ENCODE data around the gene PPP1R26.

The PPP1R26 gene

GRCh38 chr9:135464181-135464580, 15.4 kb upstream of the PPP1R26 start:
- no peak for DNase-seq (ENCODE audit: low spot score)

GRCh38 chr9:135468854-135469521, 10.6 kb upstream of the PPP1R26 start:
- no peak for DNase-seq (ENCODE audit: low spot score)

- DNase-seq (ENCODE audit: low spot score), result no peak
These were observed 7.6 kb upstream of the PPP1R26 start for GRCh38 chr9:135471791-135472640.

- no peak for DNase-seq (ENCODE audit: low spot score)
These were observed 5.5 kb upstream of the PPP1R26 start for GRCh38 chr9:135473972-135474543.

- no peak for DNase-seq (ENCODE audit: low spot score)
These were observed 4.7 kb upstream of the PPP1R26 start for GRCh38 chr9:135474915-135475314.

- no peak for DNase-seq (ENCODE audit: low spot score)
These were observed 2.8 kb upstream of the PPP1R26 start for GRCh38 chr9:135476561-135477355.

GRCh38 chr9:135478191-135478590, 1.4 kb upstream of the PPP1R26 start:
- no peak for DNase-seq (ENCODE audit: low spot score)

- no peak for DNase-seq (ENCODE audit: low spot score)
These were observed 633 bp upstream of the PPP1R26 start for GRCh38 chr9:135478829-135479468.

GRCh38 chr9:135480071-135480939, 723 bp downstream of the PPP1R26 start:
- no peak for DNase-seq (ENCODE audit: low spot score)

GRCh38 chr9:135480940-135481310, 1.3 kb downstream of the PPP1R26 start:
- no peak for DNase-seq (ENCODE audit: low spot score)

- no peak for DNase-seq (ENCODE audit: low spot score)
These were observed 2.6 kb downstream of the PPP1R26 start for GRCh38 chr9:135482015-135482754.

- no peak for DNase-seq (ENCODE audit: low spot score)
These were observed 5.1 kb downstream of the PPP1R26 start for GRCh38 chr9:135484460-135485277.

GRCh38 chr9:135485385-135485784, 5.8 kb downstream of the PPP1R26 start:
- no peak for DNase-seq (ENCODE audit: low spot score)

GRCh38 chr9:135485832-135486231, 6.2 kb downstream of the PPP1R26 start:
- DNase-seq (ENCODE audit: low spot score), result no peak

- no peak for DNase-seq (ENCODE audit: low spot score)
These were observed 6.9 kb downstream of the PPP1R26 start for GRCh38 chr9:135486267-135487065.

- DNase-seq (ENCODE audit: low spot score), result no peak
These were observed 7.9 kb downstream of the PPP1R26 start for GRCh38 chr9:135487281-135488012.

- no peak for DNase-seq (ENCODE audit: low spot score)
These were observed 8.4 kb downstream of the PPP1R26 start for GRCh38 chr9:135488013-135488330.

GRCh38 chr9:135488527-135488926, 8.9 kb downstream of the PPP1R26 start:
- no peak for DNase-seq (ENCODE audit: low spot score)

Measured in kidney capillary endothelial cell (primary cell).